22Rv1 (cell line): ENCODE measurements around the gene LCT.

Experiments used
- H3K27ac ChIP-seq: fragments of 450-650 bp; 2 replicates; pipeline ENCODE4 v1.5.1; 2017
- ZFX ChIP-seq: fragments of 450-650 bp; IDR thresholded peaks from 2 replicates; pipeline ENCODE4 v1.6.1; 2017; ENCODE audit warnings: antibody characterized with exemption, borderline replicate concordance
- TF ChIP-seq, protein P1 (sequence below): fragments of 450-650 bp; IDR thresholded peaks from 2 replicates; pipeline ENCODE4 v1.5.1; 2017; ENCODE audit warnings: mild to moderate bottlenecking

The LCT gene

DNA sequence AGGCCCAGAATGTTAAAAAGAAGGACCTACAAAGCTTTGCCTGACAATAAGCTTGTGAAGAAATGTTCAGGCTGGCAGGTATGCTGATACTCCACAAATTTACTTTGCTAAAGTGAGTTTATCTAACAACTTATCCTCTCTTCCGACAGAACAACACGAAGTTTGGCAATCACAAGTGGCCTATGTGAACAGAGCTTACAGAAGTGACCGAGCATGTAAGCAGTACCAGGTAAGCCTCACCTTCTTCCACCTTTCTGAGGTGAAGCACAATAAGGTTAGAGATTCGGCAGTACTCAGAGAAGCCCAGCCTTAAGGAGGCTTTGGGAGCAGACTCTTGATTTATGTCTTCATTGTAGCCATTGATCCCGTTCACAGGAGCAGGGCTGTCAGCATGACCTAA, 9.0 kb upstream of the LCT start:
- TF ChIP-seq ZFX, result no peak
- TF ChIP-seq, protein P1, sequence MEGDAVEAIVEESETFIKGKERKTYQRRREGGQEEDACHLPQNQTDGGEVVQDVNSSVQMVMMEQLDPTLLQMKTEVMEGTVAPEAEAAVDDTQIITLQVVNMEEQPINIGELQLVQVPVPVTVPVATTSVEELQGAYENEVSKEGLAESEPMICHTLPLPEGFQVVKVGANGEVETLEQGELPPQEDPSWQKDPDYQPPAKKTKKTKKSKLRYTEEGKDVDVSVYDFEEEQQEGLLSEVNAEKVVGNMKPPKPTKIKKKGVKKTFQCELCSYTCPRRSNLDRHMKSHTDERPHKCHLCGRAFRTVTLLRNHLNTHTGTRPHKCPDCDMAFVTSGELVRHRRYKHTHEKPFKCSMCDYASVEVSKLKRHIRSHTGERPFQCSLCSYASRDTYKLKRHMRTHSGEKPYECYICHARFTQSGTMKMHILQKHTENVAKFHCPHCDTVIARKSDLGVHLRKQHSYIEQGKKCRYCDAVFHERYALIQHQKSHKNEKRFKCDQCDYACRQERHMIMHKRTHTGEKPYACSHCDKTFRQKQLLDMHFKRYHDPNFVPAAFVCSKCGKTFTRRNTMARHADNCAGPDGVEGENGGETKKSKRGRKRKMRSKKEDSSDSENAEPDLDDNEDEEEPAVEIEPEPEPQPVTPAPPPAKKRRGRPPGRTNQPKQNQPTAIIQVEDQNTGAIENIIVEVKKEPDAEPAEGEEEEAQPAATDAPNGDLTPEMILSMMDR, result no peak
- H3K27ac ChIP-seq, result no peak overlapping the region

DNA sequence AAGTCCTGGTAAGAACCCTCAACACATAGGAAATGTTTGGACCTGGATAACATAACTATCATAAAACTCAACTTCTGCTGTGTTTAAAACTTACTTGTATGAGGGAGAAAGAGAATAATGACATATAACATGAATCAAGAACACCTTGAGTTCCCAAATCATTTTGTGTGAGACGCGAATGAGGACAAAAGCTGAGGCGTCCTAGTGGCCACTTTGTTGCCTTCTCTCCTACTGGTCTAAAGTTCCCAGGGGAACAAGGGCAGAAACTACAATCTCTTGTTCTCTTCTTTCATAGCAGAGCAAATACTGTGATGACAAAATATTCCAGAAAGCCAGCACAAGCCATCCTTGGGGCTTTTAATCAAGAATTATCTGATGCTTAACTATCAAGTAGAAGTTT, 8.3 kb upstream of the LCT start:
- TF ChIP-seq, protein P1, result no peak
- no peak for TF ChIP-seq ZFX

DNA sequence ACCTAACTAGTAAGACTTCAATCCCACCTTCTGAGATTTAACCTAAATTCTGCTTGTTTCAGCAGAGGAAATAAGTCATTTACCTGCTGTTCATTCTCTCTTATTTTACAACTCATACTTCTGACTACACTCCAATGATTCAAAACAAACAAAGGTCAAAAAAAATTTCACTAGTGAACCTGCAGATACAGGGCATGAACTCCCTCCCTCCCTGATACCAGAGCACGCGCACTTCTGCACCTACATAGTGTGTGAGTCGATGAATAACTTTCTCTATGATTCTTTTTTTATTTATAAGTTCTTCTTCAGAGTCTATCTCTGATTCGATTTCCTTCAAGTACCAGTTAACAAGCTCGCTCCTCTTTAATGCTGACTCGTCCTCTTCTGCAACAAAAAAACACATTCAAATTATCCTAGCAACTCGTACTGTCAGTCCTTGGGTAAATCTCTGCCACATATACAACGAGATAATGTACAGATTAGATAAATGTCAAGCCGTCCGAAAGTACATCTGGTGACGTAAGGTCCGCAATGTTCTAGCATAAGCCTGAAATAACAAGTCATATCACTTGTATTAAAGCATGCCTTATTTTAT, 7.4 kb upstream of the LCT start:
- H3K27ac ChIP-seq, result no peak overlapping the region
- TF ChIP-seq ZFX, result no peak
- TF ChIP-seq, protein P1, result no peak

More for the DNA sequence above, 8.3 kb upstream of the LCT start:
- H3K27ac ChIP-seq, result no peak overlapping the region

DNA sequence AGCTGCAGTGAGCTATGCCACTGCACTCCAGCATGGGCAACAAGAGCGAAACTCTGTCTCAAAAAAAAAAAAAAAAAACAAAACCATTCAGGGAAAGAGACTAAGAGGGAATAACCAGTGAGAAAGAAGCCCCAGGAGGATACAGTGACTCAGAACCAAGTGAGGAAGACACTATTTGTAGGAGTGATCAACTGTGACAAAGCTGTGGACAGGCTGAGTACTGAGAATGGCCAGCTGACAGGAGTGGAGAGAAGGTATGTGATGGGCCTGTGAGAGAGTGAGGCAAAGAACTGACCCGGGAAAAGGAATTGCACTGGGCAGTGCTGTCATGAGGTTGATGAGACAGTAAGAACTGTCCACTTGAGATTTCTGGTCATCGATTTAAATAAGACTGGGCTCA, 6.7 kb upstream of the LCT start:
- no peak for TF ChIP-seq ZFX
- TF ChIP-seq, protein P1, result no peak
- H3K27ac ChIP-seq, result no peak overlapping the region

DNA sequence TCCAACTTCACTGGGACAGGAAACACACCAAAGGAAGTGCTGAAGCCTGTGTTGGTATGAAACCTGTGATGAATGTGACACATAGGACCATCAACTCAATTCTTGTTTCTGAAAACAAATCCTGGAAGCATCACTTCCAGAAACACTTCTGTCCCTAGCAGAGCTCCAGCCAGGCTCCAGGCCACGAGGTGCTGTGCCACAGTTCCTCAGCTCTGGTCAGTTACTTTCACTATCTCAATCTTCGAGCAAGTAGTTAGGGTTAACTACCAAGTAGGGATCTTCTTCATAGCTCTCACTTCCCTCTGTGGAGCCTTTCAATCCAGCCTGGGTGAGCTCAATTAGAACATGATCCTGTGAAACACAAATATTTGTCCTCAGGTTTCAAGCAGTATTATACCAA, 3.6 kb upstream of the LCT start:
- TF ChIP-seq, protein P1, result no peak
- no peak for TF ChIP-seq ZFX
- no peak overlapping the region for H3K27ac ChIP-seq

DNA sequence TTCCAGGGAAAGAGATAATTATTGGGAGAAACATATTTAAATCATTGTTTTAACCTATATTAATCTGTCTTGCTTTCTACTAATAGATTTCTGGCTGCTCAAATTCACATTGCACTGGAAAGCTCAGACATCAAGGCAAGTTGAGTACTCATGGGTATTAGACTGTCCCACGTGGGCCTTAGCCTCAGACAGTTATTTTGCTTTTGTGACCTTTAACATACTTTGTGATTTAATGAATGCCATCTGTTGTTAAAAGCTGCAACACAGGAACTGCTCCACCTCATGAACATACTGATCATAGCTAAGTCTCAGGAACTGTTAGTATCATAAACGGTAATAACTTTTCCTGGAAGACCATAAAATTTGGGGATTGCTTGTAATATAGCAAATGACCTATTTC, 2.7 kb upstream of the LCT start:
- TF ChIP-seq ZFX, result no peak
- TF ChIP-seq, protein P1, result no peak
- H3K27ac ChIP-seq, result no peak overlapping the region

DNA sequence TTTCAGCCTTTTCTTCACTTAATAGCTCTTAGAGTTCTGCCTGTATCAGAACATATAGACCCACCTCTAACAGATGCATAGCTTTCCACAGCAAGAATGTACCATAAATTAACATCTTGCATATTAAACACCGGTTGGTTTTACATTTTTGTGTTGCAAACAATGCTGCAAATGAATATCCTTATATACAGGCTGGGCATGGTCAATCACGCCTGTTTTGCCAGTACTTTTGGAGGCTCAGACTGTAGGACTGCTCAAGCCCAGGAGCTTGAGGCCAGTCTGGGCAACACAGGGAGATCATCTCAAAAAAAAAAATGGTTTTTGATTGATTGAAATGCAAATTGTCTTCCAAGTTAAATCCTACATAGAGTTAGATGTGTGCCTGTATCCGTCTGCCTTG, 1.5 kb upstream of the LCT start:
- no peak overlapping the region for H3K27ac ChIP-seq
- TF ChIP-seq ZFX, result no peak
- TF ChIP-seq, protein P1, result no peak
